Left forelimb (tissue), 1 donor: Measurements from ENCODE around the gene BPIFA1.

Experiments used
- DNase-seq: peaks from one replicate; pipeline ENCODE4 v3.0.0-alpha.2; 2018; ENCODE audit warnings: low spot score

Gene BPIFA1

GRCh38 chr20:33235696-33236095 is at the start of gene BPIFA1:
BPIFA1 (plus strand) TSS chr20:33235996; CDS start chr20:33237712, 1,716 bp downstream.
- DNase-seq, result no peak

DNA sequence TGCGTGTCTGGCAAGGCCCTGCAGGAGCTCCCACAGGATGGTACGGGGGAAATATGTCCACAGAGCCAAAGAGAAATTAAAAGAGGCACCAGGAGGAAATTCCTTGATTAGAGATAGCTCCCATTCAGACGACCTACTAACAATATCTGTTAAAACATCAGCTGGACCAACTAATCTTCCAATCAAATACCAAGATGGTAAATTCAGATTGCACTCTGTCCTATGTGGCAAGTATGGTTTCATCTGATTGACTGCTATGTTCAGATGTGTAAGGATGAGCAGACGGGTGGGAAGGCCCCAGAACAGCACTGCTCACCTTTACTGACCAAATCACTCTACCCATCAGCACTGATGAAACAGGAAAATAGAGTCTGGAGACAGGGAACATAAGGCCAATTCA is 48.3 kb upstream of the BPIFA1 start:
- DNase-seq, result no peak

GRCh38 chr20:33188421-33188820 is 47.4 kb upstream of the BPIFA1 start:
- no peak for DNase-seq

GRCh38 chr20:33191484-33191883 is 44.3 kb upstream of the BPIFA1 start:
- no peak for DNase-seq

- DNase-seq, result no peak
Measured at GRCh38 chr20:33191955-33192354, 43.8 kb upstream of the BPIFA1 start.

DNA sequence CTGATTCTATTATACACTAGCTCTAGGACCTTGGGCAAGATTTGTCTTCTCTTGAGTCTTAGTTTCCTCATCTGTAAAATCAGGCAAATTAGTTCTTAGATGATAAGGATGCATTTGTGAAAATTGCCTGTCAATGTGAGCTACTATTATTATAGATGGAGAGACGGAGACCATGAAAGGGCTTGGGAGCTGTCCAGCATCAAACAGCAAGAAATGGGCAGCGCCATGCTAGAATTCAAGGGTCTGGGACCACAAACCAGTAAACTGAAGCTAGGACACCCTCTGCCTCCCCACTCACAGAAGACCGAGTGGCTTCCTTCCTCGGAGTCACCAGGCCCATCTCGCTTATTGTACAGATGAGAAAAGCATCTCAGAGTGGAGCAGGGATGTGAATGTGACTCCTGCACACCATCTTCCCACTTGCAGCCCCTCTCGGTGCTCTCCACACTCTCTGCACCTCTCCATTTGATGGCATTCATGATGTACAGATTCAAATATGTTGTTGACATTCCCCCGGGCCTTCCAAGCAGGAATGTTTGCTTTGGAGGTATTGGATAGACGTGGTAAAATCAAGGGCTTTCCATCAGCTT is 42.8 kb upstream of the BPIFA1 start:
- DNase-seq, result no peak

- no peak for DNase-seq
Measured at GRCh38 chr20:33199026-33199425, 36.8 kb upstream of the BPIFA1 start.

DNA sequence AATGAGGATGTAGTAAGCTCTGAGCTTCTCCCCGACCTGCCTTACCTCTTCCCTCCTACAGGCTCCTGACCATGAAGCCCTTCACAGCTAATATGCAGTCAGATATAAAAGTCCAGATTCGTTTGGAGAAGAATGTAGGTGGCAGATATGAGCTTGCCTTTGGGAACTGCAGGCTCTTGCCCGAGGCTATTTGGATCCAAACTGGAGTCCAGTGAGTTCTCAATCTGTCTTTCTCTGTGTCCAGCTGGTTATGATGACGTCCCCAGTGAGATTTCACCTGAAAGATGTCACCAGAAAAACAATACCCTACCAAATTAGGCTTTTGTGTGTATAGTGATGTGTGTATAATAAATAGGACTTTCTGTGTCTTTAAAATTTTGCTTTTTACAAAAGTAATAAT is 33.3 kb upstream of the BPIFA1 start:
- no peak for DNase-seq

GRCh38 chr20:33203444-33203843 is 32.4 kb upstream of the BPIFA1 start:
- no peak for DNase-seq

DNA sequence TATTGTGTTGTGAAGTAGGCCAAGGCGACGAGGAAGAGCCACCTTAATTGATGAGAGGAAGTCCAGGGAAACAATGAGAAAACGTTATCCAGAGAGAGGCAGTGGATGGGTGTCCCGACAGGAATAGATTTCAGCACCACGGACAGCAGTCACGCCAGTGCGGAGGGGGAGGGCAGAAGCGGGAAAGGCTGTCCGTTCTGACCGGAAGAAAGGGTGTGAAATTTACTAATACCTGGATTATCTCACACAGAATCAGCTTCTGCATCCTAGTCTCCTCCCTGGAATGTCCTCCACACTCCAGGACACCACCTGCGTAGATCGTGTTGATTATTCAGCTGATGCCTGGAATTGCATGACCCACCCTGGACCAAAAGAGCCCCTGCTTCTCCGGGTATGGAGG is 26.0 kb upstream of the BPIFA1 start:
- peak; percentile 81 for DNase-seq

- no peak for DNase-seq
Measured at GRCh38 chr20:33210371-33210770, 25.4 kb upstream of the BPIFA1 start.

- DNase-seq, result no peak
Measured at GRCh38 chr20:33211817-33212424, 23.9 kb upstream of the BPIFA1 start.

GRCh38 chr20:33217052-33217451 is 18.7 kb upstream of the BPIFA1 start, which contains the start of gene BPIFA3:
BPIFA3 (plus strand) TSS chr20:33217352; CDS start chr20:33217537, 185 bp downstream.
- no peak for DNase-seq

GRCh38 chr20:33224399-33224798 is 11.4 kb upstream of the BPIFA1 start:
- no peak for DNase-seq

DNA sequence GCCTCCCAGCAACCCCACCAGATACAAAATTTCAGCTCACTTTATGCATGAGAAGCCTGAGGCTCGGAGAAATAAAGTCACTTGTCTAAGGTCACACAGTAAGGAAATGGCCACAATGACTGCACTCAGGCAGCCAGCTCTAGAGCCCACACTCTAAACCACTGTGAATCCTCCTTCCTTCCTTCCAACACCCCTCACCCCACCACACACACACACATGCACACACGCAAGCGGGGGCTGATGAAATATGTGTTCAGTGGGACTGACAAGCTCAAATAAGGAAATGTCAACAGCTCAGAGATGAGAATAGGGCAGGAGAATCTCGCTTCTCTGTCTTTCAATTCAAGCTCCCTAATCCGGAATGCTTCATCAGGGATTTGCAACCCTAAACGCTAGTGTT is 6.0 kb upstream of the BPIFA1 start:
- no peak for DNase-seq

DNA sequence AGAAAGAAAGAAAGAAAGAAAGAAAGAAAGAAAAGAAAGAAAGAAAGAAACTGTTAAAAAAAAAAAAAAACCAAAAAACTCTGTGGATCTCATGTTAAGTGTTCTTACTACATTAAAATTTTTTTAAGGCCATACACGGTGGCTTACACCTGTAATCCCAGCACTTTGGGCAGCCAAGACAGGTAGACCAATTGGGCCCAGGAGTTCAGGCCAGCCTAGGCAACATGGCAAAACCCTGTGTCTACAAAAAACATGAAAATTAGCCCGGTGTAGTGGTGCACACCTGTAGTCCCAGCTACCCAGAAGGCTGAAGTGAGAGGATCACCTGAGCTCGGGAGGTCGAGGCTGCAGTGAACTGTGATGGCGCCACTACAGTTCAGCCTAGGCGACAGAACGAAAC is 4.6 kb upstream of the BPIFA1 start:
- no peak for DNase-seq

- DNase-seq, result no peak
Measured at GRCh38 chr20:33232486-33233072, 3.2 kb upstream of the BPIFA1 start.

GRCh38 chr20:33233129-33233774 is 2.5 kb upstream of the BPIFA1 start:
- no peak for DNase-seq

- DNase-seq, result no peak
Measured at GRCh38 chr20:33234050-33234449, 1.7 kb upstream of the BPIFA1 start.

- no peak for DNase-seq
Measured at GRCh38 chr20:33236351-33236750, 555 bp downstream of the BPIFA1 start.

DNA sequence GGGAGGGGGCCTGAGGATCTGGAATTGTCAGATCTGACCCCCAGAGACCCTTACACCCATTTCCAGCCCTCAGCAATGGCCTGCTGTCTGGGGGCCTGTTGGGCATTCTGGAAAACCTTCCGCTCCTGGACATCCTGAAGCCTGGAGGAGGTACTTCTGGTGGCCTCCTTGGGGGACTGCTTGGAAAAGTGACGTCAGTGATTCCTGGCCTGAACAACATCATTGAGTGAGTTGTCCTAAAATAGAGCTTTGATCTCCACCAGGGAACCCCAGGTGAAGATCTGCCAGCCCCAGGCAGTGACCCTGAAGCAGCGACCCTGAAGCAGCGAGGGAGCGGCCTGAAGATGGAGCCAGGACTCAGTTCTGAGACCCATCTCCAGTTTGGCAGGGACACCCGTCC is 2.2 kb downstream of the BPIFA1 start:
- no peak for DNase-seq

DNA sequence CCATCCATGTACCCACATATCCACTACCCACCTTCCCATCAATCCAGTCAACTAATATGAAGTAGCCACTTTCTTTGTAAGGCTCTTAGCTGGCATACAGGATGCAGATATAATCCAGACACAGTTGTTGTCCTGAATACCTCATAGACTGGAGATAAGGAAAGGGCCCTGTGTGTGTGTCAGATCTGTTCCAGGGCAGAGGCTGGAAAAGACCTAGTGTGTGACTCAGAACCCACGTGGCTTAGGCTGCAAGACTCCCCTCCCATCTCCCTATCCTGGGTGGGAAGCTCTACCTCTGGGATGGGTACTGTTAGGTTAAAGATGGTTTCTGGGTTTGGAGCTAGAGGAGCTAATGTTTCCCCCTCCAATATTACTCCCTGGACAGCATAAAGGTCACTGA is 3.6 kb downstream of the BPIFA1 start:
- DNase-seq, result no peak
